Esophagus squamous epithelium (tissue), 4 donors: Measurements from ENCODE around the gene CNOT2.

Source experiments
- POLR2A ChIP-seq, 4 donors: fragments of 450-650 bp; IDR thresholded peaks; one replicate each; pipeline ENCODE4 v1.6.1; 2017; ENCODE audit warnings: antibody characterized with exemption in 4 of 4, mild to moderate bottlenecking in 4 of 4, moderate library complexity in 3 of 4
- TF ChIP-seq, protein P1 (sequence below), 6 experiments: fragments of 450-650 bp in 4 of 6; fragments of 200-600 bp in 2 of 6; sonication (generic) in 2 of 6; IDR thresholded peaks; one replicate each; pipeline ENCODE4 v1.5.1; 2016 to 2019; ENCODE audit warnings: antibody characterized with exemption in 6 of 6, mild to moderate bottlenecking in 4 of 6, moderate library complexity in 4 of 6

DNA sequence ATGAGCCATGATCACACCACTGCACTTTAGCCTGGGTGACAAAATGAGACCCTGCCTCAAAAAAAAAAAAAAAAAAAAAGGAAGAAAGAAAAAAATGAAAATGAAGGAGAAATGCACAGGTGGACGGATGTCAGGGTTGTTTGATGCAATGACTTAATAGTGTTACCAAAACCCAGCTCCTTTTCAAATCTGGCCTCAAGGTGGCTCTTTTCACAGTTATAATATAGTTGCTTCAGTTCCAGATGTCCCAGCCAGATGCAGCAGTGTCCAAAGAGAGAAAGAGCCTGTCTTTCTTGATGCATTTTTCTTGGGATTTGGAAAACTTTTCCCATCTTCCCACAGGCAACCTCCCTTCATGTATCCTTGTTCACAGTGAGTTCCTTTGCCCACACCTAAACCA is 159.4 kb downstream of the CNOT2 start:
- TF ChIP-seq POLR2A (IDR thresholded peaks at IDR 0.05), result no peak
- TF ChIP-seq, protein P1, sequence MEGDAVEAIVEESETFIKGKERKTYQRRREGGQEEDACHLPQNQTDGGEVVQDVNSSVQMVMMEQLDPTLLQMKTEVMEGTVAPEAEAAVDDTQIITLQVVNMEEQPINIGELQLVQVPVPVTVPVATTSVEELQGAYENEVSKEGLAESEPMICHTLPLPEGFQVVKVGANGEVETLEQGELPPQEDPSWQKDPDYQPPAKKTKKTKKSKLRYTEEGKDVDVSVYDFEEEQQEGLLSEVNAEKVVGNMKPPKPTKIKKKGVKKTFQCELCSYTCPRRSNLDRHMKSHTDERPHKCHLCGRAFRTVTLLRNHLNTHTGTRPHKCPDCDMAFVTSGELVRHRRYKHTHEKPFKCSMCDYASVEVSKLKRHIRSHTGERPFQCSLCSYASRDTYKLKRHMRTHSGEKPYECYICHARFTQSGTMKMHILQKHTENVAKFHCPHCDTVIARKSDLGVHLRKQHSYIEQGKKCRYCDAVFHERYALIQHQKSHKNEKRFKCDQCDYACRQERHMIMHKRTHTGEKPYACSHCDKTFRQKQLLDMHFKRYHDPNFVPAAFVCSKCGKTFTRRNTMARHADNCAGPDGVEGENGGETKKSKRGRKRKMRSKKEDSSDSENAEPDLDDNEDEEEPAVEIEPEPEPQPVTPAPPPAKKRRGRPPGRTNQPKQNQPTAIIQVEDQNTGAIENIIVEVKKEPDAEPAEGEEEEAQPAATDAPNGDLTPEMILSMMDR (IDR thresholded peaks at IDR 0.05), result no peak
